GM23338 (cell line): ENCODE results near the gene CDK14. TPM values are rescaled to one million over a fixed set of nuclear protein-coding genes. Genes with fewer than 3 reads are reported as not detected.
A peak's percentile ranks its signal among the peaks of the same experiment; 100 is the strongest.

ENCODE experiments used
- ATAC-seq: fragments of 200-7000 bp; cut with Tn5 transposase; 3 replicates; pipeline ENCODE4 v1.9.1; 2020
- DNase-seq: peaks from one replicate; pipeline ENCODE4 v3.0.0-alpha.2; 2015; ENCODE audit warnings: low spot score
- H2AFZ ChIP-seq: fragments of 200-600 bp; sonication (generic); 2 replicates; pipeline ENCODE4 v1.8.0; 2016; ENCODE audit warnings: antibody characterized with exemption, mild to moderate bottlenecking, moderate library complexity
- H3F3A ChIP-seq: fragments of 200-600 bp; sonication (generic); replicated peaks from 2 replicates; pipeline ENCODE4 v1.8.0; 2017; ENCODE audit warnings: antibody characterized with exemption, mixed run types, low read depth
- H3K27ac ChIP-seq: fragments of 200-600 bp; sonication (generic); 2 replicates; pipeline ENCODE4 v1.6.1; 2016; ENCODE audit warnings: low read depth
- H3K27me3 ChIP-seq: fragments of 200-600 bp; sonication (generic); 2 replicates; pipeline ENCODE4 v1.8.0; 2016; ENCODE audit warnings: mild to moderate bottlenecking, mixed run types, moderate library complexity; ENCODE audit not compliant: insufficient read depth
- H3K36me3 ChIP-seq: fragments of 200-600 bp; sonication (generic); 2 replicates; pipeline ENCODE4 v1.8.0; 2016; ENCODE audit warnings: mild to moderate bottlenecking; ENCODE audit not compliant: insufficient read depth
- H3K4me1 ChIP-seq: fragments of 200-600 bp; sonication (generic); 2 replicates; pipeline ENCODE4 v1.8.0; 2016; ENCODE audit warnings: mild to moderate bottlenecking, moderate library complexity; ENCODE audit not compliant: insufficient read depth
- H3K4me2 ChIP-seq: fragments of 200-600 bp; sonication (generic); 2 replicates; pipeline ENCODE4 v1.7.1; 2017; ENCODE audit warnings: mixed run types
- H3K4me3 ChIP-seq: fragments of 200-600 bp; sonication (generic); 2 replicates; pipeline ENCODE4 v1.6.1; 2016; ENCODE audit warnings: mixed run types
- H3K79me2 ChIP-seq: fragments of 200-600 bp; sonication (generic); replicated peaks from 2 replicates; pipeline ENCODE4 v1.8.0; 2017; ENCODE audit warnings: mild to moderate bottlenecking; ENCODE audit not compliant: insufficient read depth
- H3K9me2 ChIP-seq: fragments of 200-600 bp; sonication (generic); 2 replicates; pipeline ENCODE4 v1.8.0; 2017; ENCODE audit not compliant: insufficient read depth
- H4K20me1 ChIP-seq: fragments of 200-600 bp; sonication (generic); replicated peaks from 2 replicates; pipeline ENCODE4 v1.8.0; 2017; ENCODE audit warnings: mild to moderate bottlenecking; ENCODE audit not compliant: insufficient read depth
- H3K27ac Mint-ChIP-seq: 2 replicates; pipeline ENCODE4 v1.8.0; 2020; ENCODE audit warnings: inconsistent platforms, mild to moderate bottlenecking, moderate library complexity, mixed read lengths
- H3K27me3 Mint-ChIP-seq: 3 replicates; pipeline ENCODE4 v1.8.0; 2022; ENCODE audit warnings: low read depth, mild to moderate bottlenecking, moderate library complexity, mixed read lengths, inconsistent platforms; ENCODE audit not compliant: insufficient read depth, poor library complexity
- H3K36me3 Mint-ChIP-seq: 3 replicates; pipeline ENCODE4 v1.8.0; 2021; ENCODE audit warnings: low read depth, mild to moderate bottlenecking, inconsistent platforms, moderate library complexity, mixed read lengths
- H3K4me1 Mint-ChIP-seq: 3 replicates; pipeline ENCODE4 v1.8.0; 2020; ENCODE audit warnings: mild to moderate bottlenecking, inconsistent platforms, mixed read lengths
- H3K4me3 Mint-ChIP-seq: 3 replicates; pipeline ENCODE4 v1.8.0; 2021; ENCODE audit warnings: moderate library complexity, mild to moderate bottlenecking, inconsistent platforms, mixed read lengths
- H3K9me3 Mint-ChIP-seq: 3 replicates; pipeline ENCODE4 v1.8.0; 2020; ENCODE audit warnings: moderate library complexity, mild to moderate bottlenecking, inconsistent platforms, mixed read lengths
- CTCF ChIP-seq, 2 experiments: fragments of 200-600 bp in 1 of 2; sonication (generic) in 1 of 2; conservative IDR thresholded peaks; 2 replicates each; pipeline versions ENCODE4 v1.5.1 to v1.6.1; 2016 to 2017; ENCODE audit warnings: antibody characterized with exemption in 2 of 2, low read depth in 2 of 2, mild to moderate bottlenecking in 2 of 2, moderate library complexity in 1 of 2
- JUNB ChIP-seq: IDR thresholded peaks from one replicate; pipeline ENCODE4 v1.6.1; 2016; ENCODE audit warnings: antibody characterized with exemption; ENCODE audit not compliant: unreplicated experiment
- POLR2AphosphoS5 ChIP-seq: IDR thresholded peaks from 2 replicates; pipeline ENCODE4 v1.6.1; 2016; ENCODE audit warnings: antibody characterized with exemption, low read depth
- STAT1 ChIP-seq: IDR thresholded peaks from one replicate; pipeline ENCODE4 v1.6.1; 2016; ENCODE audit warnings: antibody characterized with exemption; ENCODE audit not compliant: unreplicated experiment
- polyA plus RNA-seq: library from polyadenylated mRNA; unstranded; fragments of >200 nt; fragmentation: Nextera tagmentation; extraction: Ambion mirVana; gene quantifications from 2 replicates; pipeline ENCODE4 v1.2.1, GENCODE V29; 2016
- total RNA-seq: library from RNA; depleted of rRNA; stranded (reverse); fragments of >200 nt; shearing (Covaris generic); gene quantifications from 2 replicates; pipeline ENCODE4 v1.2.3, GENCODE V29; 2014

CDK14 gene
- total and polyA plus RNA-seq, 2 experiments from 2014 or later, result 11.2 to 24.0 TPM

GRCh38 chr7:91033574-91033973 is 437.5 kb downstream of the CDK14 start:
- no peaks in the 10 kb centered on the region for H3K27me3 Mint-ChIP-seq
- TF ChIP-seq STAT1, result no peak
- no peak for TF ChIP-seq CTCF (conservative IDR thresholded peaks at IDR 0.05; ENCODE audit: low read depth in 2 of 2)
- Histone ChIP-seq H3K79me2 (no peaks in the 10 kb centered on the region), H4K20me1 (no peaks in the 10 kb centered on the region), H3K9me2 (no peaks in the 10 kb centered on the region), H3K36me3 (no peaks in the 10 kb centered on the region), H3K4me3 (no peak overlapping the region), H3K27ac (no peak overlapping the region), H3F3A (no peaks in the 10 kb centered on the region), H3K27me3 (no peaks in the 10 kb centered on the region), H3K4me1 (peaks cover 61% of the 10 kb centered on the region), H3K4me2 (peak overlapping the region; percentile 27; the same call in 1 of the 2 replicates), H2AFZ (no peak overlapping the region)
- peaks cover 55% of the 10 kb centered on the region for H3K4me1 Mint-ChIP-seq
- H3K4me3 Mint-ChIP-seq, result no peak overlapping the region
- H3K27ac Mint-ChIP-seq, result no peak overlapping the region
- DNase-seq (no peak), ATAC-seq (no peak)
- H3K36me3 Mint-ChIP-seq, result peaks cover 21% of the 10 kb centered on the region; the same call in 2 of the 3 replicates
- H3K9me3 Mint-ChIP-seq, result peaks cover 5% of the 10 kb centered on the region; the same call in 2 of the 3 replicates

GRCh38 chr7:91034459-91035368 is 438.6 kb downstream of the CDK14 start:
- peaks cover 5% of the 10 kb centered on the region; the same call in 2 of the 3 replicates for H3K9me3 Mint-ChIP-seq
- no peaks in the 10 kb centered on the region for H3F3A ChIP-seq
- H2AFZ ChIP-seq, result no peak overlapping the region
- no peak overlapping the region for H3K27ac Mint-ChIP-seq
- no peaks in the 10 kb centered on the region for H3K27me3 ChIP-seq
- H4K20me1 ChIP-seq, result no peaks in the 10 kb centered on the region
- no peaks in the 10 kb centered on the region for H3K79me2 ChIP-seq
- ATAC-seq, result peak; percentile 55
- no peak overlapping the region for H3K4me3 Mint-ChIP-seq
- no peaks in the 10 kb centered on the region for H3K9me2 ChIP-seq
- no peak overlapping the region for H3K4me3 ChIP-seq
- H3K4me1 Mint-ChIP-seq, result peaks cover 52% of the 10 kb centered on the region
- peak; percentile 82 to 88 for TF ChIP-seq CTCF (conservative IDR thresholded peaks at IDR 0.05; ENCODE audit: low read depth in 2 of 2)
- no peak for TF ChIP-seq POLR2AphosphoS5
- no peaks in the 10 kb centered on the region for H3K27me3 Mint-ChIP-seq
- H3K27ac ChIP-seq, result no peak overlapping the region
- H3K36me3 Mint-ChIP-seq, result peaks cover 19% of the 10 kb centered on the region
- no peak overlapping the region for H3K4me2 ChIP-seq
- H3K4me1 ChIP-seq, result peaks cover 54% of the 10 kb centered on the region
- no peaks in the 10 kb centered on the region for H3K36me3 ChIP-seq
- DNase-seq, result peak; percentile 83

- no peaks in the 10 kb centered on the region for H3K9me3 Mint-ChIP-seq
- H3K4me2 ChIP-seq, result no peak overlapping the region
- no peaks in the 10 kb centered on the region for H3K79me2 ChIP-seq
- H3K4me1 Mint-ChIP-seq, result peaks cover 39% of the 10 kb centered on the region
- ATAC-seq (no peak), DNase-seq (no peak)
- no peaks in the 10 kb centered on the region for H3F3A ChIP-seq
- no peak overlapping the region for H2AFZ ChIP-seq
- H3K4me3 ChIP-seq, result no peak overlapping the region
- peaks cover 6% of the 10 kb centered on the region; the same call in 2 of the 3 replicates for H3K36me3 Mint-ChIP-seq
- peaks cover 33% of the 10 kb centered on the region for H3K4me1 ChIP-seq
- no peaks in the 10 kb centered on the region for H3K9me2 ChIP-seq
- H3K4me3 Mint-ChIP-seq, result no peak overlapping the region
- no peaks in the 10 kb centered on the region for H3K36me3 ChIP-seq
- H3K27me3 Mint-ChIP-seq, result peaks cover 2% of the 10 kb centered on the region
- no peaks in the 10 kb centered on the region for H3K27me3 ChIP-seq
- H3K27ac Mint-ChIP-seq, result no peak overlapping the region
- no peaks in the 10 kb centered on the region for H4K20me1 ChIP-seq
- no peak overlapping the region for H3K27ac ChIP-seq
- TF ChIP-seq JUNB, result no peak
Measured at GRCh38 chr7:91039033-91039432, 442.9 kb downstream of the CDK14 start.
